ENCODE data around the gene TEX35.

The TEX35 gene

DNA sequence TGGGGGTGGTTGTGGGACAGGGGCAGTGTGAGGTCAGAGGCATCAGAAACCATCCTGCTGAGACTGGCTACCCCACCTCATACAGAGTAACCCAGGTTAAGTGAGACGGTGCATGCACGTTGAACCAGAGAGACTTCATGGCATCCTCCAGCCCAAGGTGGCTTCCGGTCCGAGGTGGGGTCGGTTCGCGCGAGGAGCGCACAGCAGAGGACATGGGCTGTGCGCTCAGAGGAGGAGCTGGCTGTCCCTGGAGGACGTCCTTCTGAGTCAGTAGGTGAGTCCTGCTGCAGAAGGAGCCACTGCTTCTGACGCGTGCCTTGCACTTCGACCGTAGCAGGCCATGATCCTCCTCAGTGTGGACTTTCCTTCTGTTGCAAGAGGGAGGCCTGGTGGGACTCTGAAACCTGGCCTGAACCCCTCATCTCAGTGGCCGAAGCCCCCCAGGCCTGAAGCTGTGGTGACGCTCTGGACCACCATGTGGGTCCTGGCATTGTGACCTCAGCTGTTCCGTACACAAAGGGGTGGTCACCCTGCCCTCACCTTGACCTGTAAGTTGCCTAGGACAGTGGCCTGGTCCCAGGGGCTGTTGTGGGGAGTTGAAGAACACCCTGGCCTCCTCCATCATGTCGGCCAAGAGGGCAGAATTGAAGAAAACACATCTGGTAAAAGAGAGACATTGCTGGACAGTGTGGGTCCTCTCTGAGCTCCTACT lies at the start of gene TEX35:
Gene TEX35, plus strand, starts transcription at position 544 of the 712 bp plus-strand sequence. Its CDS starts 80 bp downstream, at position 624.
- TF ChIP-seq, protein P1, sequence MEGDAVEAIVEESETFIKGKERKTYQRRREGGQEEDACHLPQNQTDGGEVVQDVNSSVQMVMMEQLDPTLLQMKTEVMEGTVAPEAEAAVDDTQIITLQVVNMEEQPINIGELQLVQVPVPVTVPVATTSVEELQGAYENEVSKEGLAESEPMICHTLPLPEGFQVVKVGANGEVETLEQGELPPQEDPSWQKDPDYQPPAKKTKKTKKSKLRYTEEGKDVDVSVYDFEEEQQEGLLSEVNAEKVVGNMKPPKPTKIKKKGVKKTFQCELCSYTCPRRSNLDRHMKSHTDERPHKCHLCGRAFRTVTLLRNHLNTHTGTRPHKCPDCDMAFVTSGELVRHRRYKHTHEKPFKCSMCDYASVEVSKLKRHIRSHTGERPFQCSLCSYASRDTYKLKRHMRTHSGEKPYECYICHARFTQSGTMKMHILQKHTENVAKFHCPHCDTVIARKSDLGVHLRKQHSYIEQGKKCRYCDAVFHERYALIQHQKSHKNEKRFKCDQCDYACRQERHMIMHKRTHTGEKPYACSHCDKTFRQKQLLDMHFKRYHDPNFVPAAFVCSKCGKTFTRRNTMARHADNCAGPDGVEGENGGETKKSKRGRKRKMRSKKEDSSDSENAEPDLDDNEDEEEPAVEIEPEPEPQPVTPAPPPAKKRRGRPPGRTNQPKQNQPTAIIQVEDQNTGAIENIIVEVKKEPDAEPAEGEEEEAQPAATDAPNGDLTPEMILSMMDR (IDR thresholded peaks at IDR 0.05) = no peak

DNA sequence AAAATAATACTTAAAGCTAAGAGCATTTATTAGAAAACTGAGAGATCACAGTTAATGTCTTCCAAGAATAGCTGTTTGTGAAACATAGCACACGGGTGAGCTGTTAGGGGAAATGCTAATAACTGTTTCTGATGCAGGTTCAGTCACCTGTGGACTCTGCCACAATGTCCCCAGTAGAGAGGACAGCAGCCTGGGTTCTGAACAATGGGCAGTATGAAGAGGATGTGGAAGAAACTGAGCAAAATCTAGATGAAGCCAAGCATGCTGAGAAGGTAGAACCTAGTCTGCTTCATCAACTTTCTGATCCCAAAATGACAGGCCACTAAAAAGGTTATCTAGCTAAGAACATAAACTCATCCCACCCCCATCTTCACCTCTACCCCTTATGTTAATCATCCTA lies 48.8 kb upstream of the TEX35 start:
- TF ChIP-seq, protein P1 (IDR thresholded peaks at IDR 0.05) = no peak

DNA sequence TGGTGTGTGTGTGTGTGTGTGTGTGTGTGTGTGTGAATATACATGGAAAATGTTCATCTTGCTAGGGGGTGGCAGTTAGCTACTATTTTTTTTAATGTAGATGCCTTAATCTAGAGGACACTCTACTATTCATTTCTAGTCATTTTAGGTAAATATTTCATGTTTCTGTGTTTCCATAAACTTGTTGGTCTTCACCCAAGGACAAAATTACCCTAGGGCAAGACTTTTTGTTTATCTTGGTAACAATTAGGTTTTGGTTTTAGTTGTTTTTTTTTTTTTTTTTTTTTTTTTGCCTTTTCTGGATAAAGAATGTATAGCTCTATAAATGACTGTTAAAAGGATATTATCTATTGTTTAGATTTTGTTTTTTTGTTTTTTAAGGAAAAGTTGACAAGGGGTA lies 48.3 kb upstream of the TEX35 start:
- TF ChIP-seq, protein P1 (IDR thresholded peaks at IDR 0.05) = no peak

DNA sequence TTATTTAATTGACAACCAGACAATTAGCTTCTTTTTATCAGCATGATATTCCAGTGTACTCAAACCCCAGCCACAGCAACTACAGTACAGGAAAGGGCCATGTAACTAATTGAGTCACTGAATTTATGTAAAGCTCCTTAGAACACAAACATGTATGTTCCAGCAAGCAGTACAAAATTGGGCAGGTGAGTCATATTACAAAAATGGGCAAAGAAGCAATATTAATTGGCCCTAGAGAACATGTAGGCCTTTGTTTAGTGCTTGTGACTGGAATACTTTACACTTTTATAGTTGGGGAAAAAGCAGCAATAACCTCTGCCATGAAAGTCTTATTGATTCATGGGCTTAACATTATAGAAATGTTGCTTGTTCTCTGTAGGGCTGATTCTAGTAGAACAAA lies 47.9 kb upstream of the TEX35 start:
- TF ChIP-seq, protein P1 (IDR thresholded peaks at IDR 0.05) = no peak

DNA sequence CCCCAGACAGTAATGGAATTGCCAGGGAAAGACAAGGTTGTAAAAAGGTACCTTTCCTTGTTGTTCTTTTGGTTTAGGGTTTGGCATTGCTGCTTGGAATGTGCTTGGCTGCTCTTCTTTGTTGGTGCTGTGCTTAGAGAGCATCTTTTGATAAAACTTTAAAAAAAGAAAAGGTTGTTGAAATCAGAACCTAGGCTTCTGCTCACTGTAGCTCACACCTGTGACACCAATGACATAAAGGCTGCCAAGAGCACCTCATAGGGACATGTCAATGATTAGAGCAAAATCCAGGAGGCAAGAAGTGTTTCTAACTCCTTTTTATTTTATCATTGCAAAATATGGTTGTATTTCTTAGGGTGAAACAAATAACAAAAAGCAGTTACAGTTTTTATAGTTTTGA lies 45.1 kb upstream of the TEX35 start:
- TF ChIP-seq, protein P1 (IDR thresholded peaks at IDR 0.05) = no peak

DNA sequence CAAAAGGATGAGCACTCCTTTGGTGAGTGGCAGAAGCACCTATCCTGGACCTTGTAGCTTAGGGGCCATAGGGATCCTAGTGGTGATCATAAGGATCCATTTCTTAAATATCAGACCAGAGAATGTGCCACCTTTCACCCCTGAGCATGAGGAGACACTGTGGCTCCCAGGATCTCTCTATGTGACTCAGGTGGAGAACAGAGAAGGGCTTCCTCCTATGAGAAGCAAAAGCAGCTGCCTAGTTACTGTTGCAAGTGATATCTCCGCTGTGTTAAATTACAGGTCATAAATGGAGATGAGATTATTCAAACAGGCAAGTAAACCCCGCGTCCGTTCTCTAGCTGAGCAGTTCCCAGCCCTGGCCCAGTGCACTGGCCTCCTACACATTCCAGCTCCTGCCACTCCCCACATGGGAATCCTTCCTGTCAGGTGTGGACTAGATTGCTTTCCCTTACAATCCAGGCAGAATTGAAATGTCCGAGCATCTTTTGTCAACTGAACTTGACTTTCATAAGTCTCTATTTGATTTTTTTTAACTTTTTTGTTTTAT lies 42.4 kb upstream of the TEX35 start:
- TF ChIP-seq, protein P1 (IDR thresholded peaks at IDR 0.05) = no peak

DNA sequence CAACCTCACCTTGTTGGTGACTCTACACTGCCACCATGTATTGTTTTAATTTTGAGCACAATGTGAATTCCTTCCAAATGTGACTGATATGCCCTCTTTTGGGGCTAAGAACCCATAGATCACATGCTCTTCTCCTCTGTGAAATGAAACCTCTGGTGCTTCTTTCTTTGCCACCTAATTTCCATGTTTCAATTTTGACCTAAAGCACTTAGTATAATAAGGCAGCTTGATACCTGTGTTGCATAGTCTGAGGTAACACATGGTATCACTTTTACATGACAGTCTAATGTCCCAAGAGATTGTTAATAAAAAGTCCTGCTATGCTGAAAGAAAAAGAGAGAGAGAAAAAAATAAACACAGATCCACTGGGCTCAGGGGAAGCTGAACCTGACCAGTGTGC lies 40.4 kb upstream of the TEX35 start:
- TF ChIP-seq, protein P1 (IDR thresholded peaks at IDR 0.05) = no peak
